ENCODE data around the gene CYTH4.

CYTH4 gene

DNA sequence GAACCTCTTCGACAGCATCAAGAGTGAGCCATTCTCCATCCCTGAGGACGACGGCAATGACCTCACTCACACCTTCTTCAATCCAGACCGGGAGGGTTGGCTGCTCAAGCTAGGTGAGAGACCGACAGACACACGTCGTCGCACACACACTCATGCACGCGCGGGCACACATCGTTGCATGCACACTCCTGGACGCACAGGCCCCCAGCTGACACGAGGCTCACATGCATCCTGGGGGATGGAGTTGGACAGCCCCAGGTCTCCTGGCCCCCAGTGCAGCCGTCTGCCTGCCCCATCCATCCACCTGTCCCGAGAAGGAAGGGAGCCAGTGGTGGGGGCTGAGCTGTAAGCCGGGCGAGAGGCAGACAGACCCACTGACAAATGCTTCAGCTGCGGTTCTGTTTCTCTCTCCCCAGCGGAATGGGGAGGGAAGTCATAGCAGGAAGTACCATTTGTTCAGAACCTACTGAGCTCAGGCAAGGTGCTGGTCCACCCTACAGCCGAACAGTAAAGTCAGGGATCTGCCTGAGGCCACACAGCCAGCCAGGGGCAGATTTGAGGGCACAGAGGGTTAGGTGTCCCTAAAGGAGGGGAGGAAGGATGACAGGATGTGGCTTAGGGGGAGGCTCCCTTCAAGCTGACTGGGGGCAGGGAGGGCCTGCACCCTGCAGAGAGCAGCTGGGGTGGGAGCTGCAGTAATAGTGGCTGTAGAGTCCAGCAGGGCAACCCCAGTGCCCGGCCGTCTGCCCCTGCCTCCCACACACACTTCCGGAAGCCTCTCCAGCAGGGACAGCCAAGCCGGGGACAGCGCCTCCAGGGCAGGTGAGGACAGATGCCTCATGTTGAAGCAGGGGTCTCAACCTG lies 27.1 kb downstream of the CYTH4 start:
- no peak for DNase-seq (ENCODE audit: low read depth in 3 of 3)

DNA sequence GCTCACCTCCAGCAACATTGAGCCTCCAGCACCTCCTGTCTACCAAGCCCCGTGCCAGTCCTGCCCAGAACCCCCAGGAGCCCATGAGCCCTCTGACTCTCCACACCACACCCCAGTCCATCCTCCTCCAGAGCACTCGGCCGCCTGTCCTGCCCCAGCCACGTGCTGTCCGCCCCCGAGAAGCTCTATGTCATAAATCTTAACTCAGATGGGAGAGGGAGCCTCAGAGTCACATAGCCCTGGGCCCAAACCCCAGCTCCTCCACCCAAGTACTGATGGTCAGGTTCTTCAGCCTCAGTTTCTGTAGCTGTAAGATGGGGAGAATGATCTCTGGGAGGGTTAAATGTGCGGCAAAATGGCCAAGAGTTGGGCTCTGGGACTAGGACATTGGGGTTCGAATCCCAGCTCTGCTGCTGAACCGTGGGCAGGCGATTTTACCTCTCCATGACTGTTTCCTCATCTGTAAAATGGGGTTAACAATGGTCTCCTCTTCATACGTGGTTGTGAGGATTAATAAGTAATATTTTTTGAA lies 27.8 kb downstream of the CYTH4 start:
- DNase-seq (ENCODE audit: low read depth in 3 of 3), result no peak

DNA sequence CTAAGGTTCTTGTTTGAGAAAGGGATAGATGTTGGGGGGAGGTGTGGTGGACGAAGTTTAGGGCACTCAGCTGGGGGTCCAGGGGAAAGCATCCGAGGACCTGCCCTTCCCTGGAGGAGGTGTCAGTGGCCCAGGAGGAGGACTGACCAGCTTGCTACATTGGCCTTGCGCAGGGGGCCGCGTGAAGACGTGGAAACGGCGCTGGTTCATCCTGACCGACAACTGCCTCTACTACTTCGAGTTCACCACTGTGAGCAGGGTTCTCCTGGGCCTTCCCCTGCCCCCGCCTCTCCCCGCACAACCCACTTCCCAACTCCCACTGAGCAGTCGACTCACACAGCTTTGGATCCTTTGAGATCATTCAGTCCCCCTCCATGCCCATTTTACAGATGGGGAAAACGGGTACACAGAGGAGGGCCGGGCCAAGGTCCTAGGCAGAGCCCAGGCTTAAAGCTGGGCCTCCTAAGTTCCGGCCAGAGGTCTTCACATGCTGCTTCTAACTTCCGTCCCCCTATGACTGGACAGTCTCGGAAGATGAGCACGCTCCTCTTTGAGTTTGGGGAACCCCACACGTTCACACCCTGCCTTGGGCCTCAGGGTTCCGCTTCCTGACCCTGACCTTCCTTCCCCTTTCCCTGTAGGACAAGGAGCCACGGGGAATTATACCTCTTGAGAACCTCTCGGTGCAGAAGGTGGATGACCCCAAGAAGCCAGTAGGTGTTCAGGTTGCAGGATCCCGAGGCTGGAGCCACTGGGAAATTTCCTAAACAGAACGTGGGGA lies 28.7 kb downstream of the CYTH4 start:
- no peak for DNase-seq (ENCODE audit: low read depth in 3 of 3)

DNA sequence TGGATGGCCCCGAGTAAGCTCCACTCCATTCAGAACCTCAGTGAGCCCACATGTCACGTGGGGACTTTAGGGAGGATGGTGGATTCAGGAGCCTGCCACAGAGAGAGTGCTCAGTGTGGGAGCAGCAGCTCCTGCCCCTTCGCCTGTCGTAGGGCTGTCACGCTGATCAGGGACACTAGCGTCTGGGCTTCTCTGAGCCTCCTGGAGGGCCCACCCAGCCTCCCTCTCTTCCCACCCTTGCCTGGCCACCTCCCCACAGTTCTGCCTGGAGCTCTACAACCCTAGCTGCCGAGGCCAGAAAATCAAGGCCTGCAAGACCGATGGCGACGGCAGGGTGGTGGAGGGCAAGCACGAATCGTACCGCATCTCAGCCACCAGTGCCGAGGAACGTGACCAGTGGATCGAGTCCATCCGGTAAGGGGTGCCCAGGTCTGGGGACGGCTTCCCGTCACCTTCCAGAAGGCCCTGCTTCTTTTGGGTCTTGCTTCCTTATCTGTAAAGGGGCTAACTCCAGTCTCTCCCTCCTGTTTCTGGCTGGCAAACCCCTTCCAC lies 29.5 kb downstream of the CYTH4 start:
- DNase-seq (ENCODE audit: low read depth in 3 of 3), result no peak

DNA sequence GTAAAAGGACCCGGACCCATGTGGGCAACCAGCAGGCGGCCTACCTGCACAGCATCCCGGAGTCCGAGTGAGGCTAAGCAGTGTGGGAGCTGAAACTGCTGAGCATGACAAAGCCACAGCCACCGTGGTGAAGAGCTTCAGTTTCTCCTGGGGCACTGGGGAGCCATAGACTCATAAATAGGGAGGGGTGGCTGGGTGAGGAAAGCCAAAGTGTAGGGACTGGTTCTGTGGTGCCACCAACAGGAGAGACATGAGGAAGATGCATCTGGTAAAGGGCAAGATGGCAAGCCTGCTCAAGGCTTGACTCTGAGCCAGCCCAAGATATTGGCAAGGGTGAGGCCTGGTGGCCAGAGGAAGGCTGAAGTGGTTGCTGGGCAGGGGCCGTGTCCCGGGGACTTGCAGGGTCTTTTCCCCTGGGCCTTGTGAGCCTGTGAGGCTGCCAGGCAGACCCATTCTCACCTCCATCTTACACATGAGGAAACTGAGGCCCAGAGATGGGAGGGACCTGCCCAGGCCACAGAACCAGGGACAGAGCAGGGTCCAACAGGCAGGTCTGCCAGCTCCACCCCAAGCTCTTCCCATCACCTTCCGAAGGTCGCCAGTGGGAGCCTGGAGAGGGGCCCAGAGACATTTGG lies 30.4 kb downstream of the CYTH4 start:
- DNase-seq (ENCODE audit: low read depth in 3 of 3), result no peak

DNA sequence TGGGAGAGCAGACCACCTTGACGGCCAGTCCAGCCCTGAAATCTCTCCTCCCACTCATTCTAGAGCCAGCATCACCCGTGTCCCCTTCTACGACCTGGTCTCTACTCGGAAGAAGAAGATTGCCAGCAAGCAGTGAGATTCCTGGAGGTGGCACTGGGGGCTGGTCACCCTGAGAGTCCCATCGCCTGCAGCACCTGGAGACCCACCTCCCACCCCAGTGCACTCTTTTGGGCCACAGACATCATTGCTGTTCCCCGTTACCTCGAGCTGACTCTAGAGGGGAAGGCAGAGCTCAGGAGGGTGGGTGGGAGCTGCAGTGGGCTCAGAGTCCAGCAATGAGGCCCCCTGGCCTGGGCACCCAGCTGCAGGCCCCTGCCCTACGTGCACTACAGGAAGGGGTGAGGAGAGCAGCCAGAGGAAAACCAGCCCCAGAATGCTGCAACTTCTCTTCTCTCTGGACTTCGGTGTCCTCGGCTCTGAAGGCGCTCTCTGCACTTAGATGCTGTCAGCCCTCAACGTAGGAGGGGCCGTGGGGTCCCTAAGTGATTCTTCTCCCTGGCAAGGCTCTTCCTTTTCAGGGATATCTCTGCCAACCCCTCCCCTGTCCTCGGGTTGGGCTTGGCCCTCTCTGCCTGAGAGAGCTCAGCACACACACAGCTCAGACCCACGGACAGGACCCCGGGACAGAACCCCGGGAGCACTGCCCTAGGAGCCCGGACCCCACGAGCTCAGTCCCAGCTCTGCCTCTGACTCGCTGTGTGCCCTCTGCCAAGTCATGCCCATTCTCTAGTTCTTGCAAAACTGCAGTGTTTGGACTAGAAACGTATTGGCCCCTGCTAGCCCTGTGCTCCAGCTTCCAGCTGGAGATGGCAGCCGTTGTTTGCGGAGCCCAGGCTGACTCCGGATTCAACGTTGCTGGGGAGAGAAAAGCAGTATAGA lies 31.3 kb downstream of the CYTH4 start:
- no peak for DNase-seq (ENCODE audit: low read depth in 3 of 3)

DNA sequence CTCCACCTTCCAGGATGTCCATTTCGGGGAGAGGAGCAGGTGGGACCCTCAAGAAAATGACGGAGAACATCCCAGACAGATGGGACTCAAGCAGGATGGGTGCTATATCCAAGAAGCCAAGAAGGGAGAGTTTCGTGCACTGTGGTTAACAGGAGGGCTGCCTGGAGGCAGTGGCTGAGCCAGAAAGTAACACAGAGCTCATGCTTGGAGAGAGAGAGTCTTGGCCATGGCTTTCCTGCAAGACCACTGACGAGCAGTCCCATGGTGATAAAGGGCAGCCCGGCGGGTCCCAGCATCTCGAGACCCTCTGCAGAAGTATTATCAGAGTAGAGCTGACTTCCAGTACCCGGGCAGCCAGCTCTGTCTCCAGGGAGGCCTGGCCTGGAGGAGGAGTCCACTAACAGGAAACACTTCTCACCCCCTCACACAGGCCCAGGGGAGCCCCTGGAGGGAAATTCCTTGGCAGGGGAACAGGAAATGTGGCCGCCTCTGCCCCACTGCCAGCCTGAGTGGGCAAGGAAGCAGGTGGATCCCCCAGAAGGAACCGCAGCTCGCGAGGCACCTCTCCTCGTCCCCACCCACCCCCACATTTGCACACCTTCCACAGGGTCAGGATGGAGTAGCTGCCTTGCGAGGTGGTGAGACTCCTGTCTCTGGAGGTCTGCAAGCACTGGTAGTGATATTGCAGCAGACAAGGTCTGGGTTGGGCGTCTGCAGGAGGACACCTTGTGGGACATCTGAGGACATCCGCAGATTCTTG lies 32.2 kb downstream of the CYTH4 start:
- no peak for DNase-seq (ENCODE audit: low read depth in 3 of 3)

DNA sequence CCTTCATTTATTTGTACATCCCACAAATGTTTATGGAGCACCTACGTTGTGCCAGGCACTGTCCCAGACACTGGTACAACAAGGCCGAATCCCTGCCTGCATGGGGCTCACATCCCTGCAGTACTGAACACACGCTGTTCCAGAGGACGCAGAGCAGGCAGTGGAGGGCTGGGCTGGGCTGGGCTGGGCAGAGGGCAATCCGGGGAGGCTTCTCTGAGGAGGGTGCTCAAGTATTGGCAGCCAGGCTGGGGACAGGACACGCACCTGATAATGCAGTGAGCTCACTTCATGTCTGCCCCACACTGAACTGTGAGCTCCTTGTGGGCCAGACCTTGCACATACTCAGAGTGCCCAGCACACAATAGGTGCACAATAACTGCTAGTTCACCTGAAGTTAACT lies 34.1 kb downstream of the CYTH4 start:
- DNase-seq (ENCODE audit: low read depth in 3 of 3), result no peak

DNA sequence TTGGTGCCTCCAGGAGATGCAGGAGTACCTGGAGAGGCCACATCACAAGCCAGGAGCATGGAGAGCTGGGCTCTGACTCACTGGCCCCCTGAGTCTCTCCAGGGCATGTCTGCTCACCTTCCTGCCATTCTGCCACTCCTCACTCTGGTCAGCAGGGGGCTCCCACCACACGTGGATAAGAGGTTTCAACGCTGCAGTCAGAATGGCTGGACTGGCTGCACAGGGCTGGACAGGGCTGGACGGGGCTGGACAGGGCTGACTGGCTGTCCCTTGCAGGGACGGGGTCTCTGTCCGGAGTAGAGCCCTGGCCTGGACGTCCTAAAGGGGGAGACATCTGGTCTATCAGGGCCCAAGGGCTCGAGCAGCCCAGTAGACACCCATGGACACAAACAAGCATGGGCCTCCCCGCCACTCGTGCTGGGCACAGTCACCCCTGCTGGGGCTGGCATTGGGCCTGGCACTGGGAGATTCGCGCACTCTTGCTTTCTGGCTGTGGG lies 34.6 kb downstream of the CYTH4 start:
- DNase-seq (ENCODE audit: low read depth in 3 of 3), result peak in 2 of 3 experiments; percentile 55 to 58

DNA sequence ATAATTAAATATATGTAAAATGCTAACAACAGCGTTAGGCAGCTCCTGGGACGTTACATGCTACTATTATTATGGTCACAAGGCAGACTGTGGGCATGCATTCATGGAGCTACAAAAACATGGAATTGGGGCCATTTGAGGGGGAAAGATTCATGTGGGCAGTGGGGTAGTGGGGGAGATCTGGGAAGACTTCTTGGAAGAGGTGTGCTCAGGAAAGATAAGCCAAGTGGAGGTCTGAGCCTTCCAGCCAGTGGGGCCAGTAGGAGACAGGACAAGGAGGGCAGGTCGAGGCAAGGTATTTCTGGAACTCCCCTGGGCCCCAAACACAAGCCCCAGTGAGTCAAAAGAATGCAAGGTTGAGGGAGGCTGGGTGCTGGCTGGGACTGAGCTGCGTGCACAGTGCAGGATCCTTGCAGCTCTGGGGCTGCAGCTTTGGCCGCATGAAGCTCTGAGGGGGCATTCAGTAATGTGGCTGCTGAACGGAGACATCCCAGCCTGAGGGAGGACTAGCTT lies 35.4 kb downstream of the CYTH4 start:
- DNase-seq (ENCODE audit: low read depth in 3 of 3), result no peak

DNA sequence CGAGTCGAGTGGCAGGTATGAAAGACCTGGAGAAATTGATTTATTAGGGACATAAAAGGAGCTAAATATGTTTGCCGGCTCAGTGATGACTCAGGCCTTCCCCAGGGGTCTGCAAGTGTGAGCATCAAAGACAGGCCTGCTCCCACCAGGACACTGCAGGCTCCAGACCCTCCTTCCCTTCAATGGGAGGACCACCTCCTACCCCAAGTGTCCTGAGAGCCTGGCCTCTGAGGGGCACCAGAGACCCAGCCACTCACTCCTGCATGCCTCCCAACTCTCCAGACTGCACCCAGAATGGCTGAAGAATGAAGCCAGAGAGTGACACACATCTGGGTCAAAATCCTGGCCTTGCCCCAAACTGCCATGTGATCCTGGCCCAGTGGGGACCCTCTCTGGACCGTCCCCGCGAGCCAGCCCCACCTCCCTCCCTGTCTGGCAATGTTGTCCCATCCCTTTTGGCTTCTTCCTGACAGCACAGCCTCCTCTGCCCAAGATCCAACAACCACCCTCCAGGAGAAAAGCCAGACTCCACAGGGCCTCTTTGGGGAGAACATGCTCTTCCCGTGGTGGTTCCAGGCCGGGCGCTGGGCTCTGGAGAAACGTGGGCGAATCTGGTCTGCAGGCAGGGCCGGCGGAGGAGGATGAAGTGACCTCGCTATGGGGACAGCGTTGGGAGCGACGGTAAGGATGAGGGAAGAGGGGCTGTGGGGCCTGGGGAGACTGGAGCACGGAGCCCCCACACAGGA lies 36.2 kb downstream of the CYTH4 start:
- no peak for DNase-seq (ENCODE audit: low read depth in 3 of 3)

DNA sequence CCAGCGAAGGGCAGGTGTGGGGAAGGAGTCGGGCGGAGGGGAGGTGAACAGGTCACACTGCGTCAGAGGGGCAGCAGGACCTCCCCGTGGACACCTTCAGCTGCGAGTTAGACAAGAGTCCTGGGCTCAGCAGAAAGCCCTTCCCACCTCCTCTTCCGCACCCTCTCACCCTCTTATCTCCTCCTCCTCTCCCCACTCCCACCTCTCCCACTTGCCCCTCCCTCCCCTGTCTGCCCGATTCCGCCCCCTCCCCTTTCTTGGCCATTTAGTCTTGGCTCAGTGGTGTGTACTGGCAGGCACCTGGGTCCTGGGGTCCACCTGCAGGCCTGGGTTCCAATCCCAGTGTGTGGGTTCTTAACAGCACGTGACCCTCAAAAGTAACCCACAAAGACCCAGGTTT lies 37.2 kb downstream of the CYTH4 start:
- DNase-seq (ENCODE audit: low read depth in 3 of 3), result no peak

DNA sequence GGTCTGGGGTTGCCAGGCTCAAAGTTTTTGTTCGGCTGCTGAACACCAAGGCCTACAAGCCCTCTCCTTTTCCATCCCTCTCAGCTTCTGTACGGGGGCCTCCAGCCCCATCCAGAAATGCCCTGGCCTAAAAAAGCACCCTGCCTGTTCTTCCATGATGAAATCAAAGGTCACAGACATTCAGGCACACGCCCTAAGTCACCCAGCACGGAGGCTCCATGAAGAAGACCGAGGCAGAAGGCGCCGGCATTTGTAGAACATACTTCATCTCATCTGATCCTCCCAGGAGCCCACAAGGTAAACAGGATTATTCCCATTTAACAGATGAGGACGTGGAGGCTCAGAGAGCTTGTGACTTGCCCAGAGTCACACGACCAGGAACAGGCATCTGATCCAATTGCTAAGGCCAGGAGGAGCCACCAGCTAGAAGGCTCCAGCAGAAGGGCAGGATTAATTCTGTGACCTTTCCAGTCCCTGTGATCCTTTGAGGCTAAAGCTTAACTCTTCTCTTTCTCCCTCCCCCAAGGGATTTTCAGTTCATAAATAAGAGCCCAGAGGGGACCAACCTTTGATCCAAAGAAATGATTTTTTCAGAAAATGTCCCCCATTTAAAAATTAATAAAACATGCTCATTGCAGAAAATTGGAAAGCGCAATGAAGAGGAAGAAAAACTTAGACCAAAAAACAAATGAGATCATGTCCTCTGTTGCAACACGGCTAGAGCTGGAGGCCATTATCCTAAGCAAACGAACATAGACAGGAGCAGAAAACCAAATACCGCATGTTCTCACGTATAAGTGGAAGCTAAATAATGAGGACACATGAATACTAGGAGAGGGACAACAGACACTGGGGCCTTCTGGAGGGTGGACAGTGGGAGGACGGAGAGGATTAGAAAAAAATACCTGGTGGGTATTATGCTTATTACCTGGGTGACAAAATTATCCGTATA lies 38.7 kb downstream of the CYTH4 start:
- DNase-seq (ENCODE audit: low read depth in 3 of 3), result no peak

DNA sequence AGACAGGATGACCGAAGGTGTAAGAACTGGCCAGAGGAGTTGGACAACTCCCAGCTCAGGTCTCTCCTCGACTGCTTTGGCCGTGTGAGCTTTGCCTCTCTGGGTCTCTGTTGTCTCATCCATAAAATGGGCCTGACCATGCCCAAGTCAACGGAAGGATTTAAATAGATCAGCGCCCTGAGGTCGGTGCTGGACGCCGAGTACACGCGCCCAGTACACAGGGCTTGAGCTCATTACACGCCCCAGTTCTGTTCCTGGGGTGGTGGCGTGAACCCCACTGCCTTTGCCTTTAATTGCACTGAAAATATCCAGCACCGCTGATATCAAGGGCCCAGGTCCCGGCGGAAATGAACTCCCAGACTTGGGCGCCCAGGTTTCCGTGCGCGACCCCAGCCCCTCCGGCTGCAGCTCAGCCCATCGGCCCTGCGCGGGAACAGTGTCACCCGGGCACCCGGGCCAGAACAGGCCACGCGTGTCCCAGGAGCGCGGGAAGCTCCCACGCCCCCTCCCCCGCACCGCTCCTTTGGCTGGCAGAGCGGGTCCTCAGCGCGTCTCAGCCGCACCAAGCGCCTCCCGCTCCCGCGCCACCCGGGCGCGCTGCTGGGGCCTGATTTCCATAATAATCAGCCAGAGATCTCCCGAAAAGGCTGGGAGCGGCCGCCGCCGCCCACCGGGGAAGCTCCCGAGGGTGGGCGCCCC lies 42.2 kb downstream of the CYTH4 start:
- no peak for DNase-seq (ENCODE audit: low read depth in 3 of 3)

DNA sequence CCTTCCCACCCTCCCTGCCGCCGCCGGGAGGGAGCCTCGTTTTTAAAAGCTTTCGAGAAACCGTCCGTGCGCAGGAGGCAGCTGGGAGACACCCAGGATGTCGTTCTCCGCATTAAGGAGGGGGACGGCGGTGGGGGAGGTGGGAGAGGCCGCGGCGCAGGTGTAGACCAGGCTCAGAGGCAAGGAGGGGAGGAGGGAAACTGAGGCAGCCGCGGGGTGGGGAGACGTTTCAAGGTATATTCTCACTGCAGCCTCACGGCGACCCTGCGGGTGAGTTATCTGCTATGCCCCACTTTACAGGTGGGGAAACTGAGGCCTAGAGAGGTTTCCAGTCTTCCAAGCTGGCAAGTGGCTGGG lies 42.7 kb downstream of the CYTH4 start:
- no peak for DNase-seq (ENCODE audit: low read depth in 3 of 3)

DNA sequence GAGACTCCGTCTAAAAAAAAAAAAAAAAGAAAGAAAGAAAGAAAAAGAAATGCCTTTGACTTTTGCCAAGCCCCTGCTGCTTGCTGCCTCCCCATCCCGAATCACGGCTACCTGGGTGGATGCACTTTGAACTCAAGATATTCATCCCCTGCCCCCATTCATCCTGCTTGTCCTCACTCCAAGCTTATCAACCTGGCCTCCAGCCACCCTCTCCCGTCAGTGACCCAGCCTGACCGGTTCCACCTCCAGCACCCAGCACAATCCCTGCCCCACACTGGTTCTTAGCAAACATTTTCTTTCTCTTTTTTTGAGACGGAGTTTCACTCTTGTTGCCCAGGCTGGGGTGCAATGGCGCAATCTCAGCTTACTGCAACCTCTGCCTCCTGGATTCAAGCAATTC lies 44.4 kb downstream of the CYTH4 start:
- no peak for DNase-seq (ENCODE audit: low read depth in 3 of 3)

DNA sequence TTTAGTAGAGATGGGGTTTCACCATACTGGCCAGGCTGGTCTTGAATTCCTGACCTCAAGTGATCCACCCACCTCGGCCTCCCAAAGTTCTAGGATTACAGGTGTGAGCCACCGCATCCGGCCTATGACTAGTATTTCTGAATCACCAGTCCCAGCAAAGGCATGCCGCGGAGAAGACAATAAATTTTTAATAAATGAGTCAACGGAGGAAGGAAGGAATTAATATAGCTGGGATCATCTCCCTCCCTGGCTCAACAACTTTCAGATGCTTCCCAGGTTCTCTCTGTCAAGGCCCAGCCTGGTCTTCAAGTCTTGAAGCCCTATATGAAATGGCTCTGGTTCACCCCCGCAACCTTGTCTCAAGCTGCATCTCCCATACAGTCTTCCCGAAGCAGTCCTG lies 45.7 kb downstream of the CYTH4 start:
- no peak for DNase-seq (ENCODE audit: low read depth in 3 of 3)
